Tibial nerve (tissue), 3 donors: ENCODE data around the gene RANBP10.

Experiments used
- POLR2A ChIP-seq, 2 donors: fragments of 450-650 bp; IDR thresholded peaks; one replicate each; pipeline ENCODE4 v1.6.1; 2017; ENCODE audit warnings: antibody characterized with exemption in 2 of 2, mild to moderate bottlenecking in 2 of 2, moderate library complexity in 2 of 2
- TF ChIP-seq, protein P1 (sequence below), 5 experiments: fragments of 200-600 bp in 3 of 5; fragments of 450-650 bp in 2 of 5; sonication (generic) in 3 of 5; IDR thresholded peaks; one replicate each; pipeline ENCODE4 v1.5.1; 2016 to 2019; ENCODE audit warnings: antibody characterized with exemption in 5 of 5, mild to moderate bottlenecking in 3 of 5, moderate library complexity in 2 of 5

DNA sequence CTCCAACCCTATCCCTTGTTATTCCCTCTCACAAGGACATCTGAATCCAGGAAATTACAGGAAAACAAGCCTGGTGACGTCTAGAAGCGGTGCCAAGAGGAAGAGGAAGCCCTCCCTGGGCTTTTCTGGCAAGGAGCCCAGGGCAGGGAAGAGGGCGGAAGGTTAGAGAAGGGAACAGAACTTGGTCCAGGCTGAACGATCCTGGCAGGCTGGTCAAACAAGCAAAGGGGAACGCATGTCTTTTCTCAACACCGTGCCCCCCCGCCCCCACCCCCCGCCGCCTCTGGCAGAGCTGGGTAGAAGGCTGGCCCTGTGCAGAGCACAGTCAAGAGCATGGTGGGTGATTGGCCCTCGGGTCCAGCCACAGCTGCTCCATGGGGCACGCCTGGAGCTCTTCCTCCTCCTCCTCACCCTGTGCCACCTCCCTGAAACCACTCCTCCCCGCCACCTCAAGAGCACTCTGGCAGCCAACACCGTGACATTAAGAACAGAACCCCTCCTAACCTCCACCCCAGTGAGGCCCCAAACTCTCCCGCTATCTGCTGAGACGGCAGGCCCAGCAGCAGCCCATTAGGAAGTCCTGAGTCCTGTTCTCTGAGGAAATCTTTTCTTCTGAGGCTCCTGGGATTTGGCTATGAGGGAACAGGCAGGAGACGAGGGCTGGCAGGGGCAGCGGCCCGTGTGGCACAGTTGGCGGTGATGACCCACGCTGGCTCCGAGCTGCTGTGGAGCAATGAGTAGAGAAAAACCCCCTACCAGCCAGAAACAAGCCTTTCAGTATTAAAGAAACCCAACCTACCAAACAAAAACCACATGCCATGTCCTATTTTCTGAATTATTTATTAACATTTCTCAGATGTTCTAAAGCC is 132.4 kb downstream of the RANBP10 start:
- TF ChIP-seq POLR2A (IDR thresholded peaks at IDR 0.05) = no peak
- TF ChIP-seq, protein P1, sequence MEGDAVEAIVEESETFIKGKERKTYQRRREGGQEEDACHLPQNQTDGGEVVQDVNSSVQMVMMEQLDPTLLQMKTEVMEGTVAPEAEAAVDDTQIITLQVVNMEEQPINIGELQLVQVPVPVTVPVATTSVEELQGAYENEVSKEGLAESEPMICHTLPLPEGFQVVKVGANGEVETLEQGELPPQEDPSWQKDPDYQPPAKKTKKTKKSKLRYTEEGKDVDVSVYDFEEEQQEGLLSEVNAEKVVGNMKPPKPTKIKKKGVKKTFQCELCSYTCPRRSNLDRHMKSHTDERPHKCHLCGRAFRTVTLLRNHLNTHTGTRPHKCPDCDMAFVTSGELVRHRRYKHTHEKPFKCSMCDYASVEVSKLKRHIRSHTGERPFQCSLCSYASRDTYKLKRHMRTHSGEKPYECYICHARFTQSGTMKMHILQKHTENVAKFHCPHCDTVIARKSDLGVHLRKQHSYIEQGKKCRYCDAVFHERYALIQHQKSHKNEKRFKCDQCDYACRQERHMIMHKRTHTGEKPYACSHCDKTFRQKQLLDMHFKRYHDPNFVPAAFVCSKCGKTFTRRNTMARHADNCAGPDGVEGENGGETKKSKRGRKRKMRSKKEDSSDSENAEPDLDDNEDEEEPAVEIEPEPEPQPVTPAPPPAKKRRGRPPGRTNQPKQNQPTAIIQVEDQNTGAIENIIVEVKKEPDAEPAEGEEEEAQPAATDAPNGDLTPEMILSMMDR (IDR thresholded peaks at IDR 0.05) = no peak
